HG03442 (cell line): ENCODE results near the gene CC2D2A.
"Not testable (repeated sequence)": the region's sequence is repeated elsewhere in the genome, so short reads cannot be mapped to it uniquely, and the experiment has no call there.

Experiments
- ATAC-seq: cut with Tn5 transposase; IDR thresholded peaks from one replicate; pipeline ENCODE4 v1.9.1; 2021; ENCODE audit warnings: mild to moderate bottlenecking, moderate library complexity; ENCODE audit not compliant: unreplicated experiment

CC2D2A gene

DNA sequence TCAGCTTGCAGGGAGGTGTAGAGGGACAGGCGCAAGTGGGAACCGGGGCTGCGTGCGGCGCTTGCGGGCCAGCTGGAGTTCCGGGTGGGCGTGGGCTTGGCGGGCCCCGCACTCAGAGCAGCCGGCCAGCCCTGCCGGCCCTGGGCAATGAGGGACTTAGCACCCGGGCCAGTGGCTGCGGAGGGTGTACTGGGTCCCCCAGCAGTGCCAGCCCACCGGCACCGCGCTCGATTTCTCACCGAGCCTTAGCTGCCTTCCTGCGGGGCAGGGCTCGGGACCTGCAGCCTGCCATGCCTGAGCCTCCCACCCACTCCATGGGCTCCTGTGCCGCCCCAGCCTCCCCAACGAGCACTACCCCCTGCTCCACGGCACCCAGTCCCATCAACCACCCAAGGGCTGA is 145.2 kb downstream of the CC2D2A start:
- ATAC-seq: not testable (repeated sequence)

DNA sequence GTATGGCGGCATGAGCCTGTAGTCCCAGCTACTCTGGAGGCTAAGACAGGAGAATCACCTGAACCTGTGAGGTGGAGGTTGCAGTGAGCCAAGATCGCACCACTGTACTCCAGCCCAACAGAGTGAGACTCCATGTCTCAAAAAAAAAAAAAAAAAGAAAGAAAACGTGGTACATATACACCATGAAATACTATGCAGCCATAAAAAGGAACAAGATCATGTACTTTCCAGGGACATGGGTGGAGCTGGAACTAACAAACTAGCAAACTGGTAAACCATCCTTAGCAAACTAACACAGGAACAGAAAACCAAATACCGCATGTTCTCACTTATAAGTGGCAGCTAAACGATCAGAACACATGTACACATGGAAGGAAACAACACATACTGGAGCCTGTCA is 147.7 kb downstream of the CC2D2A start:
- ATAC-seq: not testable (repeated sequence)

GRCh38 chr4:15636818-15637217 is 167.1 kb downstream of the CC2D2A start:
- no peak for ATAC-seq

- ATAC-seq: no peak
These were observed 168.7 kb downstream of the CC2D2A start for GRCh38 chr4:15638418-15638817.

DNA sequence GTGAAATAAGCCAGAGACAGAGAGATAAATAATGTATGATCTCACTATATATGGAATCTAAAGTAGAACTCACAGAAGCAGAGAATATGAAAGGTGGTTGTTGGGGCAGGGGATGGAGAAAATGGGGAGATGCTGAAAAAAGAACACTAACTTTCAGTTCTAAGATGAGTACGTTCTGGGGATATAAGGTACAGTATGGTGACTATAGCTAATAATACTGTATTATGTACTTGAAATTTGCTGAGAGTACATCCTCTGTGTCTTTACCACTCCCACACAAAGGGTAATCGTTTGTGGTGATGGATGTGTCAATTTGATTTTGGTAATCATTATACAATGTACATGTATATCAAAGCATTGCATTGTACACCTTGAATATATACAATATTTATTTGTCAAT is 178.9 kb downstream of the CC2D2A start:
- ATAC-seq: no peak

- peak; percentile 41 for ATAC-seq
These were observed 180.3 kb downstream of the CC2D2A start for GRCh38 chr4:15649914-15650545.
